ENCODE results near the gene RAB3GAP2. TPM values are rescaled to one million over a fixed set of nuclear protein-coding genes. Genes with fewer than 3 reads are reported as not detected.
"Not testable (repeated sequence)": the region's sequence is repeated elsewhere in the genome, so short reads cannot be mapped to it uniquely, and the experiment has no call there.

Gene RAB3GAP2
- total RNA-seq, 1 donor from 2014 or later = 33.0 TPM

DNA sequence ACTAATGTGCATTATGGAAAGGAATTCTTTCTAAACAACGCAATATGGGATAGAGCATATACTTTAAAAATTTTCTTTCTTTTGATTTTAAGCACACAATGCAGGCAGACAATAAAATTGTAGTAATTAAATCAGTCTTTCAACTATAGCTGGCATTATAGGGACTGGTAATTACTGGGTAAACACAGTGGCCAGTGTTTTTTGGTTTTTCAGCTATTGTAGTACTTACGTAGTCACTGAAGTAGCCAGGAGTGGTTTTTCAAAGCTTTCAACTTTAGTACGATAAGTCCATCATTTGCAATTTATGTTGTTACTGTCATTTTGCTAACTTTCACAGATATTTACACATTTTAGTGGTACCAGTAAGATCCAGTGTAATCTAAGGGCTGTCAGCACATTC is 50.6 kb downstream of the RAB3GAP2 start:
- no peak for DNase-seq (ENCODE audit: low read depth)
- H3K27me3 ChIP-seq (ENCODE audit: control insufficient read depth, insufficient read depth, low read length) = no peaks in the 10 kb centered on the region
- no peak overlapping the region for H3K4me3 ChIP-seq (ENCODE audit: low read depth, low read length)
- TF ChIP-seq, protein P1, sequence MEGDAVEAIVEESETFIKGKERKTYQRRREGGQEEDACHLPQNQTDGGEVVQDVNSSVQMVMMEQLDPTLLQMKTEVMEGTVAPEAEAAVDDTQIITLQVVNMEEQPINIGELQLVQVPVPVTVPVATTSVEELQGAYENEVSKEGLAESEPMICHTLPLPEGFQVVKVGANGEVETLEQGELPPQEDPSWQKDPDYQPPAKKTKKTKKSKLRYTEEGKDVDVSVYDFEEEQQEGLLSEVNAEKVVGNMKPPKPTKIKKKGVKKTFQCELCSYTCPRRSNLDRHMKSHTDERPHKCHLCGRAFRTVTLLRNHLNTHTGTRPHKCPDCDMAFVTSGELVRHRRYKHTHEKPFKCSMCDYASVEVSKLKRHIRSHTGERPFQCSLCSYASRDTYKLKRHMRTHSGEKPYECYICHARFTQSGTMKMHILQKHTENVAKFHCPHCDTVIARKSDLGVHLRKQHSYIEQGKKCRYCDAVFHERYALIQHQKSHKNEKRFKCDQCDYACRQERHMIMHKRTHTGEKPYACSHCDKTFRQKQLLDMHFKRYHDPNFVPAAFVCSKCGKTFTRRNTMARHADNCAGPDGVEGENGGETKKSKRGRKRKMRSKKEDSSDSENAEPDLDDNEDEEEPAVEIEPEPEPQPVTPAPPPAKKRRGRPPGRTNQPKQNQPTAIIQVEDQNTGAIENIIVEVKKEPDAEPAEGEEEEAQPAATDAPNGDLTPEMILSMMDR (IDR thresholded peaks at IDR 0.05; ENCODE audit: insufficient read depth, low read length, poor library complexity, severe bottlenecking) = no peak
- H3K36me3 ChIP-seq (ENCODE audit: control insufficient read depth, insufficient read depth, low read length) = no peaks in the 10 kb centered on the region

DNA sequence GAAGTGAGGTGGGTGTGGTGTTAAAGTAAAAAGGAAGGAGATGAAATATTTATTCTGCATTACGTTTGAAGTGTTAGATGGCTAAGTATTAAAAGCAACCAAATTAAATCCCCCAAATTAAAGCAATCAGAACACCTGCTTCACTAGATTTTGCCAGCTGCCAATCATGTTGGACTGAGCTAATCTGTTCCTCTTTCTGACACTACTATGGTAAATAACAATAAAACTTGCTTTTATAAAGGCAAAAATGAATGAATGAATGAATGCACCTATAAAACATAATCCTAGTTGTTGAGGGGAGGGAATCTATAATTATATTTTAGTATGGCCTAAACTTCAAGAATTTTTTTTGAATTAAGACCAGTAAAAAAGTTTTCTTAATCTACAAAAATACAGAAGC is 51.0 kb downstream of the RAB3GAP2 start:
- TF ChIP-seq, protein P1 (IDR thresholded peaks at IDR 0.05; ENCODE audit: insufficient read depth, low read length, poor library complexity, severe bottlenecking) = no peak
- no peaks in the 10 kb centered on the region for H3K36me3 ChIP-seq (ENCODE audit: control insufficient read depth, insufficient read depth, low read length)
- H3K4me3 ChIP-seq (ENCODE audit: low read depth, low read length) = no peak overlapping the region
- no peak for DNase-seq (ENCODE audit: low read depth)
- H3K27me3 ChIP-seq (ENCODE audit: control insufficient read depth, insufficient read depth, low read length) = no peaks in the 10 kb centered on the region

DNA sequence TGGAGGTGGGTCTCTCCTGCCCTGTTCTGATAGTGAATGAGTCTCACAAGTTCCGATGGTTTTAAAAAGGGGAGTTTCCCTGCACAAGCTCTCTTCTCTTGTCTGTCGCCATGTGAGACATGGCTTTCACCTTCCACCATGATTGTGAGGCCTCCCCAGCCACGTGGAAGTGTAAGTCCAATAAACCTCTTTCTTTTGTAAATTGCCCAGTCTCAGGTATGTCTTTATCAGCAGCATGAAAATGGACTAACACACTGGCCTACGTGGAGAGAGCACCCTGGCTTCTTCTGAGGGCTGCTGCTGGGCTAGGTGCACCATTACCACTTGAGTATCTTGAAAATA is 51.6 kb downstream of the RAB3GAP2 start:
- not testable (repeated sequence) for DNase-seq (ENCODE audit: low read depth); H3K4me3 ChIP-seq (ENCODE audit: low read depth, low read length); H3K27me3 ChIP-seq (ENCODE audit: control insufficient read depth, insufficient read depth, low read length); H3K36me3 ChIP-seq (ENCODE audit: control insufficient read depth, insufficient read depth, low read length)

DNA sequence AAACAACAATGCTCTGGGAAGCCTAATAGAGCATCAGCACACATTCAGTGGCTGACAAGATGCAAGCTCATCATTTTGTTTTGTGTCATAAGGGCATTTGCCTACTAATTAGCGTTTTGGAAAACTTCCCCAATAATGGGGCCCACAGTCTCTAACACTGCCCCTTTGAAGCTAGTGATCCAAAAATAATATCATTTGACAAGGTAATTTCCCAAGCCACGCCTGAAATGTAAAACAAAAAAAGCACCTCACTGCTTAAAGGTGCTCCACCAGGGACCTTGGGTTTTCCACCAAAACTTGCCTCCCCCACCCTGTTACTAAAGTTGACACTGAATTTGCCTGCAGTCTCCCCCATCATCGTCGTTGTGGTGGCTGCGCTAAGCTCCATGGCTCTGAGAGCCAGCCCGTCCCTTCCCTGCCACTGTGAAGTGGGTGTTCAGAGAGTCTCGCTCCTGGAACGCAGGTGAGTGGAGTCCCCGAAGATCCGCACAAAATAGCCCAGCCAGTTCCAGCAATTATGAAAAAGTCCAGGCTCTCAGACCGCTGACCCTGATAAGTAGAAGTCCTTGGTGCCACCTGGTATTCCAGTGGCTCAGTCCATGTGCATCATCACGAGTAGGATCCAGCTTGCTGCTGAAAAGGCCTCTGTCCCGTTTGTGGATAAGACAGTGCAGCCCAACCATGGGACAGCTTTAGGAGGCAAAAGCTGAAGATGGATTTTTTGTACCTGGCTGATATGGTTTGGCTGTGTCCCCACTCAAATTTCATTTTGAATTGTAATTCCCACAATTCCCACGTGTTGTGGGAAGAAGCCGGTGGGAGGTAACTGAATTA is 52.2 kb downstream of the RAB3GAP2 start:
- H3K36me3 ChIP-seq (ENCODE audit: control insufficient read depth, insufficient read depth, low read length) = no peaks in the 10 kb centered on the region
- no peak overlapping the region for H3K4me3 ChIP-seq (ENCODE audit: low read depth, low read length)
- TF ChIP-seq, protein P1 (IDR thresholded peaks at IDR 0.05; ENCODE audit: insufficient read depth, low read length, poor library complexity, severe bottlenecking) = no peak
- DNase-seq (ENCODE audit: low read depth) = no peak
- no peaks in the 10 kb centered on the region for H3K27me3 ChIP-seq (ENCODE audit: control insufficient read depth, insufficient read depth, low read length)

DNA sequence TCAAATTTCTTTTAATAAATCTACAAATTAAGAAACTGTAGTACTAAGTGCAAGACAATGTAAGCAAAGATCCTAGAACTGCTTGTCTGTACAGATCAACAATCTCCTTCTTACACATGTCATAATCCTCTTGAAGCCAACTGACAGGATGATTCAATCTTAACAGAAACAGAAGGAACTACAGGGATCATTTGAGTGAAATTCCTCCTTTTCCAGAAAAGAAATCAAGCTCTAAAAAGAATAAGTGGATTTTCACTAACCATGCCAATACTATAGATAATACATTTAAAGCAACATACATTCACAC is 53.2 kb downstream of the RAB3GAP2 start:
- H3K27me3 ChIP-seq (ENCODE audit: control insufficient read depth, insufficient read depth, low read length) = no peaks in the 10 kb centered on the region
- TF ChIP-seq, protein P1 (IDR thresholded peaks at IDR 0.05; ENCODE audit: insufficient read depth, low read length, poor library complexity, severe bottlenecking) = no peak
- H3K36me3 ChIP-seq (ENCODE audit: control insufficient read depth, insufficient read depth, low read length) = no peaks in the 10 kb centered on the region
- H3K4me3 ChIP-seq (ENCODE audit: low read depth, low read length) = no peak overlapping the region
- DNase-seq (ENCODE audit: low read depth) = no peak

DNA sequence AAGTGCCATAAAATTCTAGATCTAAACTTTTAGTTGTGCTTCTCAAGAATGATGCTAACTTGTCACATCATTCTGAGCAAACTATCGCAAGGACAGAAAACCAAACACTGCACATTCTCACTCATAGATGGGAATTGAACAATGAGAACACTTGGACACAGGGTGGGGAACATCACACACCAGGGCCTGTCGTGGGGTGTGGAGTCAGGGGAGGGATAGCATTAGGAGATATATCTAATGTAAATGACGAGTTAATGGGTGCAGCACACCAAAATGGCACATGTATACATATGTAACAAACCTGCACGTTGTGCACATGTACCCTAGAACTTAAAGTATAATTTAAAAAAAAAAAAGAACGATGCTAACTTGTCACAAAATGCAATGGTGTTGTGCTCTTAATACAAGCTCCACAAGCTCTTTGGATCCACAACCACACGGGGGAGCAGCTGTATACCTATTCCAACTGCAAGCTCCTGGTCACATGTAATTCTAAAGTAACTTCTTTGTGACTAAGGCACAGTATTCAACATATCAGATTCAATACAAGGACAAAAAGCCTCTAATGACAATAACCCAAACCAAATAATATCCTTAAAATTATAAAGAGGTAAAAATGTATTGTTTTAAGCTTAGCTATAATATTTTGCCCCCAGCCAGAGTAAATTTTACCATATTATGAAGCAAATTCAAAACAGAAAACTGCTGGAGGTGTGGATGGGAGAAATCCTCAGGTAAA is 53.7 kb downstream of the RAB3GAP2 start:
- not testable (repeated sequence) for H3K27me3 ChIP-seq (ENCODE audit: control insufficient read depth, insufficient read depth, low read length); H3K36me3 ChIP-seq (ENCODE audit: control insufficient read depth, insufficient read depth, low read length); H3K4me3 ChIP-seq (ENCODE audit: low read depth, low read length)
- peak; percentile 48 for DNase-seq (ENCODE audit: low read depth)
- TF ChIP-seq, protein P1 (IDR thresholded peaks at IDR 0.05; ENCODE audit: insufficient read depth, low read length, poor library complexity, severe bottlenecking) = peak; percentile 66
